ENCODE results near the gene HSPG2. TPM values are rescaled to one million over a fixed set of nuclear protein-coding genes. Genes with fewer than 3 reads are reported as not detected.

HSPG2 gene
- total and polyA plus RNA-seq, 10 of the 15 experiments (the other 5 are each of a cell fraction or from before 2014, with no cell fraction given), result 0.30 to 3.4 (median 0.73) TPM; not detected in 2

DNA sequence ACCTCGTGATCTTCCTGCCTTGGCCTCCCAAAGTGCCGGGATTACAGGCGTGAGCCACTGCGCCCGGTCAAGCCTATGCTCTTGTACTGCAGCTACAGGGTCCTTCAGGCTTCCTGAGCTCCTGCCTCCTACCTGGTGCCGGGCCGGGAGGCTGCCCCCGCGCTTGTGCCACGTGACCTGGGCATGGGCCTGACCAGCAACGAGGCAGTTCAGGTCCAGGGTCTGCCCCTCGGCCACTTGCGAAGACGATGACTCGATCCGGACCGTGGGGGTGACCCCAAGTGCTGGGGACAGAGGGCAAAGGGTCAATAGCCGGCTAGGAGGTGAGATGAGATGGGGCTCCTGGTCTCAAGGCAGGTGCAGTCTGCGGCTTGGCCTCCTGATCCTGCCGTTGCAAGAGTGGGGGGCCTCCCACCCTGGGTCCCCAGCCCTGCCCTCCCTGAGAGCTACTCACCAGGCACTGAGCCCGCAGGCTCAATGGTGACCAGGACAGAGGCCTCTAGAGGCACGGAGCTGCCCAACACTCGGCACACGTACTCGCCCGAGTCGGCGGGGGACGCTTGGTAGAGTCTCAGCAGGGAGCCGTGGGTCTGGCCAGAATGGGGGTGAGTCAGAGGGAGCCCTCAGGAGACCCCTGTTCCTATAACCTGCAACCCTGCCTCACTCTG is 87.1 kb downstream of the HSPG2 start (continued):
- TF ChIP-seq, protein P1, sequence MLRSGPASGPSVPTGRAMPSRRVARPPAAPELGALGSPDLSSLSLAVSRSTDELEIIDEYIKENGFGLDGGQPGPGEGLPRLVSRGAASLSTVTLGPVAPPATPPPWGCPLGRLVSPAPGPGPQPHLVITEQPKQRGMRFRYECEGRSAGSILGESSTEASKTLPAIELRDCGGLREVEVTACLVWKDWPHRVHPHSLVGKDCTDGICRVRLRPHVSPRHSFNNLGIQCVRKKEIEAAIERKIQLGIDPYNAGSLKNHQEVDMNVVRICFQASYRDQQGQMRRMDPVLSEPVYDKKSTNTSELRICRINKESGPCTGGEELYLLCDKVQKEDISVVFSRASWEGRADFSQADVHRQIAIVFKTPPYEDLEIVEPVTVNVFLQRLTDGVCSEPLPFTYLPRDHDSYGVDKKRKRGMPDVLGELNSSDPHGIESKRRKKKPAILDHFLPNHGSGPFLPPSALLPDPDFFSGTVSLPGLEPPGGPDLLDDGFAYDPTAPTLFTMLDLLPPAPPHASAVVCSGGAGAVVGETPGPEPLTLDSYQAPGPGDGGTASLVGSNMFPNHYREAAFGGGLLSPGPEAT (IDR thresholded peaks at IDR 0.05; ENCODE audit: low read depth), result no peak
- no peak for TF ChIP-seq MYB (IDR thresholded peaks at IDR 0.05; ENCODE audit: borderline replicate concordance, low read depth, low read length)

DNA sequence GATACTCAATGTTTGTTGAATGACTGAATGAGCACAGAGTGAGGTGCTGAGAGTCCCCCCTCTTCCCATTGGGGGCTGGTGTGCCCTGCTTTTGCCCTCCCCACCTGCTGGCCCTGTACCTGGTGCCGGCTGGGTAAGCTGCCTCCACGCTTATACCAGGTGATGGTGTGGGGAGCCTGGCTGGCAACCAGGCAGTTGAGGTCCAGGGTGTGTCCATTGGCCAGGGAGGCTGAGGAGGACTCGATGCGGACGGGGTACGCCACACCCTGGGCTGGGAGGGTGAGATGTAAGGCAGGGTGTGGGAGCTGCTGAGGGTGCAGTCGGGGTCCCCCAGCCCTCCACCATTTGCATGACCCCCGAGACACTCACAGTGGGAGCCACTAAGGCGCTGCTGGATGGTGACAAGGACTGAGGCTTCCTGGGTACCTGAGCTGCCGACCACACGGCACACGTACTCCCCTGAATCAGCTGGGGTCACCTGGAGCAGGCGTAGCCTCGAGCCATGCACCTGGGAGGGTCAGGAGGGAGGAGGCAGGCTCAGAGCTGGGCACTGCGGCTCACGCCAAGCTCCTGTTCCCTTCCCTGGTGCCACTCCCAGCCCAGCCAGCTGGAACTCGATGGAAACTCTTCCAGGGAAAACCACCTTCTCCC is 88.5 kb downstream of the HSPG2 start:
- no peaks in the 10 kb centered on the region for H3K9me3 ChIP-seq (replicated peaks; ENCODE audit: control insufficient read depth, insufficient read depth, low read length)
- no peak overlapping the region for H3K9ac ChIP-seq (ENCODE audit: control insufficient read depth, insufficient read depth, low read length)
- no peaks in the 10 kb centered on the region for H4K20me1 ChIP-seq (ENCODE audit: control insufficient read depth, insufficient read depth)
- H3K27me3 ChIP-seq (replicated peaks in 1 of 2; ENCODE audit: control insufficient read depth in 2 of 2, insufficient read depth in 2 of 2, low read length in 1 of 2), result no peaks in the 10 kb centered on the region
- H3K27ac ChIP-seq (ENCODE audit: control insufficient read depth, insufficient read depth), result no peak overlapping the region
- no peak overlapping the region for H3K4me2 ChIP-seq (ENCODE audit: control insufficient read depth, insufficient read depth)
- SMC1A ChIA-PET (ENCODE audit: uncharacterized antibody, unreplicated experiment), result no interaction called here
- intact Hi-C loops (cut with micrococcal nuclease; ENCODE audit: unreplicated experiment) (no loop called here), in situ Hi-C loops (cut with MboI) (no loop called here)
- DNase-seq (ENCODE audit: low read depth, low spot score), result no peak
- H3K4me3 ChIP-seq, result no peak overlapping the region
- H3K79me2 ChIP-seq (ENCODE audit: control insufficient read depth, insufficient read depth, low read length), result no peaks in the 10 kb centered on the region
- POLR2A ChIA-PET, result no interaction called here
- H2AFZ ChIP-seq (ENCODE audit: control insufficient read depth, low read depth, low read length), result no peak overlapping the region
- TF ChIP-seq FOXK2 (IDR thresholded peaks at IDR 0.05), result no peak
- no peak for TF ChIP-seq CHD2 (IDR thresholded peaks at IDR 0.05; ENCODE audit: borderline replicate concordance, low read depth, low read length)
- TF ChIP-seq, protein P2, sequence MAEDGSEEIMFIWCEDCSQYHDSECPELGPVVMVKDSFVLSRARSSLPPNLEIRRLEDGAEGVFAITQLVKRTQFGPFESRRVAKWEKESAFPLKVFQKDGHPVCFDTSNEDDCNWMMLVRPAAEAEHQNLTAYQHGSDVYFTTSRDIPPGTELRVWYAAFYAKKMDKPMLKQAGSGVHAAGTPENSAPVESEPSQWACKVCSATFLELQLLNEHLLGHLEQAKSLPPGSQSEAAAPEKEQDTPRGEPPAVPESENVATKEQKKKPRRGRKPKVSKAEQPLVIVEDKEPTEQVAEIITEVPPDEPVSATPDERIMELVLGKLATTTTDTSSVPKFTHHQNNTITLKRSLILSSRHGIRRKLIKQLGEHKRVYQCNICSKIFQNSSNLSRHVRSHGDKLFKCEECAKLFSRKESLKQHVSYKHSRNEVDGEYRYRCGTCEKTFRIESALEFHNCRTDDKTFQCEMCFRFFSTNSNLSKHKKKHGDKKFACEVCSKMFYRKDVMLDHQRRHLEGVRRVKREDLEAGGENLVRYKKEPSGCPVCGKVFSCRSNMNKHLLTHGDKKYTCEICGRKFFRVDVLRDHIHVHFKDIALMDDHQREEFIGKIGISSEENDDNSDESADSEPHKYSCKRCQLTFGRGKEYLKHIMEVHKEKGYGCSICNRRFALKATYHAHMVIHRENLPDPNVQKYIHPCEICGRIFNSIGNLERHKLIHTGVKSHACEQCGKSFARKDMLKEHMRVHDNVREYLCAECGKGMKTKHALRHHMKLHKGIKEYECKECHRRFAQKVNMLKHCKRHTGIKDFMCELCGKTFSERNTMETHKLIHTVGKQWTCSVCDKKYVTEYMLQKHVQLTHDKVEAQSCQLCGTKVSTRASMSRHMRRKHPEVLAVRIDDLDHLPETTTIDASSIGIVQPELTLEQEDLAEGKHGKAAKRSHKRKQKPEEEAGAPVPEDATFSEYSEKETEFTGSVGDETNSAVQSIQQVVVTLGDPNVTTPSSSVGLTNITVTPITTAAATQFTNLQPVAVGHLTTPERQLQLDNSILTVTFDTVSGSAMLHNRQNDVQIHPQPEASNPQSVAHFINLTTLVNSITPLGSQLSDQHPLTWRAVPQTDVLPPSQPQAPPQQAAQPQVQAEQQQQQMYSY (CRISPR knock-in tag; IDR thresholded peaks at IDR 0.05), result no peak
- no peak for TF ChIP-seq SRF (IDR thresholded peaks at IDR 0.05; ENCODE audit: low read depth in 2 of 2, low read length in 2 of 2)
- no peak for TF ChIP-seq BACH1 (IDR thresholded peaks at IDR 0.05; ENCODE audit: borderline replicate concordance)
- no peak for TF ChIP-seq SP1 (IDR thresholded peaks at IDR 0.05; ENCODE audit: low read depth, low read length)
- TF ChIP-seq NFXL1 (IDR thresholded peaks at IDR 0.05; ENCODE audit: borderline replicate concordance), result no peak
- no peak for TF ChIP-seq PAX5 (IDR thresholded peaks at IDR 0.05; ENCODE audit: borderline replicate concordance, low read depth, low read length)
- BruUV-seq (replicated peaks), result no TSS peak
- RAD21 ChIA-PET (ENCODE audit: unreplicated experiment), result no interaction called here
- CTCF ChIA-PET, result no interaction called here
- peaks cover 11% of the 10 kb centered on the region for H3K4me1 ChIP-seq (ENCODE audit: control insufficient read depth, insufficient read depth, low read length)
- WGBS (ENCODE audit: insufficient coverage, insufficient replicate concordance, low lambda C conversion rate, missing lambda C conversion rate), result 48% methylated on average over 17 of the region's 17 CpGs
- ATAC-seq, result no peak
- H3K36me3 ChIP-seq (ENCODE audit: control insufficient read depth in 2 of 2, insufficient read depth in 2 of 2, low read length in 1 of 2), result no peaks in the 10 kb centered on the region
- no peak for FAIRE-seq

Measured in GM12878 (cell line).